ENCODE data around the gene BARX1. TPM values are rescaled to one million over a fixed set of nuclear protein-coding genes. Genes with fewer than 3 reads are reported as not detected.

BARX1 gene
- total RNA-seq, 1 experiment from 2014 or later = 8.9 TPM

GRCh38 chr9:93911801-93912554 is 43.2 kb downstream of the BARX1 start:
- ATAC-seq = peak; percentile 63
- H3K4me1 Mint-ChIP-seq = peaks cover 15% of the 10 kb centered on the region
- H3K27me3 Mint-ChIP-seq (ENCODE audit: low read depth) = no peaks in the 10 kb centered on the region; the same call in 1 of the 2 replicates
- ChIA-PET POLR2A (interaction anchor here (0.6 kb wide), 1 partner anchor 48 kb away, joined by 3 read pairs; no protein-coding TSS in a partner anchor), CTCF (interaction anchor here (0.9 to 3.6 kb wide), 15 partner anchors 13 to 230 kb away, joined by 3 to 19 read pairs (median 5); no protein-coding TSS in a partner anchor)
- no peak overlapping the region for H3K4me3 Mint-ChIP-seq
- no peaks in the 10 kb centered on the region for H3K36me3 Mint-ChIP-seq
- no peak overlapping the region for H3K27ac Mint-ChIP-seq
- DNase-seq (ENCODE audit: low spot score) = peak; percentile 32
- TF ChIP-seq MAX (CRISPR knock-in tag; IDR thresholded peaks at IDR 0.05) = peak; percentile 41; the same call in 1 of the 2 replicates
- no peak for TF ChIP-seq MYBL2 (CRISPR knock-in tag; IDR thresholded peaks at IDR 0.05)
- no peaks in the 10 kb centered on the region for H3K9me3 Mint-ChIP-seq

GRCh38 chr9:93911136-93911745 is 43.9 kb downstream of the BARX1 start:
- Mint-ChIP-seq H3K27ac (no peak overlapping the region), H3K4me3 (no peak overlapping the region)

More at GRCh38 chr9:93911136-93911745, 43.9 kb downstream of the BARX1 start:
- DNase-seq (ENCODE audit: low spot score) (no peak), ATAC-seq (no peak)
- no peak for TF ChIP-seq GABPB1 (CRISPR knock-in tag; IDR thresholded peaks at IDR 0.05)
- no peak for TF ChIP-seq CREB1 (CRISPR knock-in tag; IDR thresholded peaks at IDR 0.05)
- no peak for TF ChIP-seq ZMAT4 (CRISPR knock-in tag; IDR thresholded peaks at IDR 0.05)
- TF ChIP-seq ZNF219 (CRISPR knock-in tag; IDR thresholded peaks at IDR 0.05; ENCODE audit: borderline replicate concordance) = no peak
- no peak for TF ChIP-seq FOXP4 (CRISPR knock-in tag; IDR thresholded peaks at IDR 0.05)
- TF ChIP-seq GTF2I (CRISPR knock-in tag; conservative IDR thresholded peaks at IDR 0.05) = no peak
- TF ChIP-seq IRF1 (CRISPR knock-in tag; IDR thresholded peaks at IDR 0.05) = no peak
- no peak for TF ChIP-seq IRF2 (CRISPR knock-in tag; IDR thresholded peaks at IDR 0.05; ENCODE audit: borderline replicate concordance, low read depth)
- no peak for TF ChIP-seq SMAD4 (CRISPR knock-in tag; IDR thresholded peaks at IDR 0.05)
- no peak for TF ChIP-seq E2F4 (CRISPR knock-in tag; IDR thresholded peaks at IDR 0.05; ENCODE audit: borderline replicate concordance, low read depth)
- TF ChIP-seq ATF3 (CRISPR knock-in tag; conservative IDR thresholded peaks at IDR 0.05) = no peak
- Mint-ChIP-seq H3K9me3 (no peaks in the 10 kb centered on the region), H3K4me1 (peaks cover 15% of the 10 kb centered on the region), H3K36me3 (no peaks in the 10 kb centered on the region), H3K27me3 (ENCODE audit: low read depth) (no peaks in the 10 kb centered on the region)
- CTCF ChIA-PET = interaction anchor here (0.8 to 3.6 kb wide), 8 partner anchors 33 to 229 kb away, joined by 4 to 19 read pairs (median 6); no protein-coding TSS in a partner anchor
- POLR2A ChIA-PET = no interaction called here

Measured in WTC11 (cell line).